Ovary (tissue), 9 donors: ENCODE measurements around the gene TRABD2B. TPM values are rescaled to one million over a fixed set of nuclear protein-coding genes. Genes with fewer than 3 reads are reported as not detected.

Experiments used
- DNase-seq, 5 donors: peaks; one replicate each; pipeline ENCODE4 v3.0.0-alpha.2; 2019 to 2020
- H3K27ac ChIP-seq, 2 donors: fragments of 200-600 bp; one replicate each; pipeline versions ENCODE4 v1.5.1 to v1.8.0; 2019 to 2022
- H3K27me3 ChIP-seq: fragments of 200-600 bp; one replicate; pipeline ENCODE4 v1.8.0; 2022
- H3K36me3 ChIP-seq: fragments of 200-600 bp; sonication (generic); one replicate; pipeline ENCODE4 v1.5.1; 2019
- H3K4me1 ChIP-seq: one replicate; pipeline ENCODE4 v1.8.1; 2013; ENCODE audit warnings: mild to moderate bottlenecking, moderate library complexity; ENCODE audit not compliant: insufficient read depth
- H3K4me3 ChIP-seq: fragments of 200-600 bp; sonication (generic); one replicate; pipeline ENCODE4 v1.5.1; 2017
- H3K9me3 ChIP-seq, 2 donors: fragments of 200-600 bp in 1 of 2; sonication (generic) in 1 of 2; one replicate each; pipeline versions ENCODE4 v1.5.1 to v1.8.1; 2013 to 2019; ENCODE audit warnings: mild to moderate bottlenecking in 1 of 2, moderate library complexity in 1 of 2
- EP300 ChIP-seq: sonication (generic); formaldehyde crosslinking; IDR thresholded peaks from one replicate; pipeline ENCODE4 v1.6.1; 2017; ENCODE audit warnings: antibody characterized with exemption
- POLR2A ChIP-seq: fragments of 450-650 bp; IDR thresholded peaks from one replicate; pipeline ENCODE4 v1.6.1; 2017; ENCODE audit warnings: antibody characterized with exemption, mild to moderate bottlenecking, moderate library complexity
- WGBS, 3 donors: extraction: QIAGEN DNeasy Blood & Tissue Kit in 1 of 3; methylation state at CpG; one replicate each; pipeline versions ENCODE4 v1.1.5 to v1.1.7; 2013 to 2017; 5-methylcytosine and 5-hydroxymethylcytosine counted together
- intact Hi-C, 4 donors: fragments of 100-400 bp; cut with DNase I; formaldehyde crosslinking; loops; one replicate each; pipeline versions ENCODE4 v1.11.0 to v1.15.1; 2022 to 2023
- polyA plus RNA-seq, 2 donors: library from polyadenylated mRNA; stranded (reverse); fragments of 200-250 nt in 1 of 2; fragments of 350-450 nt in 1 of 2; fragmentation: Illumina TruSeq in 1 of 2; extraction: RNeasy Lipid Tissue Mini Kit (QIAGEN cat#74804) in 1 of 2; gene quantifications; one replicate each; pipeline ENCODE4 v1.2.3, GENCODE V29; 2013 to 2014
- total RNA-seq, 7 donors: library from RNA; depleted of rRNA in 2 of 7; stranded (reverse); fragments of >200 nt in 2 of 7; fragmentation: NEBNext Ultra II Directional in 3 of 7; extraction: Animal tissue kit (Norgen Biotek cat#: 25700) in 3 of 7; gene quantifications; one replicate each; pipeline versions ENCODE4 v1.1.0 to v1.2.4, GENCODE V29; 2016 to 2023
- TF ChIP-seq, protein P1 (sequence below), 3 donors: fragments of 450-650 bp in 2 of 3; fragments of 200-600 bp in 1 of 3; IDR thresholded peaks; one replicate each; pipeline versions ENCODE4 v1.5.1 to v1.8.0; 2016 to 2022; ENCODE audit warnings: antibody characterized with exemption in 3 of 3, mild to moderate bottlenecking in 1 of 3
- donor health status: DM: no; HTN: no; CAD: no; lungs with moderate emphysema.
- donor health status: DM: no; HTN: no; CAD: no.
- donor health status: Bipolar disorder and iron deficiency.
- donor health status: DM: yes; HTN: yes; CAD: no.
- donor health status: DM: no; HTN: no; CAD: no.
- donor health status: DM: yes; HTN: yes; CAD: no.

Gene TRABD2B
- total and polyA plus RNA-seq, 9 donors, result 0.18 to 1.6 (median 0.52) TPM

DNA sequence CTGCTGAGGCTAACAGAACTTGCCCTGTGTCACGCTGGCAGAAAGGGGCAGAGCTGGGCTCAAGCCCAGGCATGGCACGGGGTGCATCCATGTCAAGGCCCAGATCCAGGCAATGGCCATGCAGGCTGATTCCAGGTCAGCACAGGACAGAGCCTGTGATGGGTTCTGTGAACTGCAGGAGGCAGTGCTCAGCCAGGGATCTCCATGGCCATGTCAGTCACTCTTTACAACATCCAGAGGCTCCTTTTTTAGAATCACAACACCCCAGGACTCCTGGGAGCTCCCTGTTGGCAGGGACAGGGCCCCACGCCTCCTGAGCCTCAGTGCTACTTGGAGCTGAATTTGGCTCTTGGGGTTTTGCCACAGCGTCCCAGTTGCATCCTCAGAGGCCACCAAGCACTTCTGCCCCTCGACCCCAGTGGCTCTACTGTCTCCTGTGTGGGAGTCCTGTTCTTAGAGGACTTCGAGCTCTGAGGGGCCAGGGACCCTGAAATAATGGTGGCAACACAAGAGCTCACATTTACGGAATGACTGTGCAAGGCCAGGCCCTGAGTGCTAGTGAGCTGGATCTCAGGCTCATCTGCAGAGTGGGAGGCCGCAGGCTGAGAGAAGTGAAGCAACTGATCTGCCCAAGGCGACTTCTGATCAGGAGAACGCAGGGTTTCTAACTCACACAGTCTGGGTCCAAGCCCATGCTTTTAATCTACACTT lies 211.5 kb downstream of the TRABD2B start:
- Histone ChIP-seq H3K4me1 (no peaks in the 10 kb centered on the region), H3K4me3 (no peak overlapping the region), H3K9me3 (no peaks in the 10 kb centered on the region), H3K36me3 (no peaks in the 10 kb centered on the region), H3K27me3 (no peaks in the 10 kb centered on the region), H3K27ac (no peak overlapping the region)
- TF ChIP-seq, protein P1, sequence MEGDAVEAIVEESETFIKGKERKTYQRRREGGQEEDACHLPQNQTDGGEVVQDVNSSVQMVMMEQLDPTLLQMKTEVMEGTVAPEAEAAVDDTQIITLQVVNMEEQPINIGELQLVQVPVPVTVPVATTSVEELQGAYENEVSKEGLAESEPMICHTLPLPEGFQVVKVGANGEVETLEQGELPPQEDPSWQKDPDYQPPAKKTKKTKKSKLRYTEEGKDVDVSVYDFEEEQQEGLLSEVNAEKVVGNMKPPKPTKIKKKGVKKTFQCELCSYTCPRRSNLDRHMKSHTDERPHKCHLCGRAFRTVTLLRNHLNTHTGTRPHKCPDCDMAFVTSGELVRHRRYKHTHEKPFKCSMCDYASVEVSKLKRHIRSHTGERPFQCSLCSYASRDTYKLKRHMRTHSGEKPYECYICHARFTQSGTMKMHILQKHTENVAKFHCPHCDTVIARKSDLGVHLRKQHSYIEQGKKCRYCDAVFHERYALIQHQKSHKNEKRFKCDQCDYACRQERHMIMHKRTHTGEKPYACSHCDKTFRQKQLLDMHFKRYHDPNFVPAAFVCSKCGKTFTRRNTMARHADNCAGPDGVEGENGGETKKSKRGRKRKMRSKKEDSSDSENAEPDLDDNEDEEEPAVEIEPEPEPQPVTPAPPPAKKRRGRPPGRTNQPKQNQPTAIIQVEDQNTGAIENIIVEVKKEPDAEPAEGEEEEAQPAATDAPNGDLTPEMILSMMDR (IDR thresholded peaks at IDR 0.05), result no peak
- TF ChIP-seq POLR2A (no peak), EP300 (no peak)
- intact Hi-C loops, result loop anchor here in 1 of 4 donors (10.0 kb wide), 1 partner anchor 209 kb away; the partner anchor contains the start of gene TRABD2B
- DNase-seq, result no peak
- 73 to 90% (median 84%) methylated on average over 10 of the region's 10 CpGs for WGBS, 3 donors

DNA sequence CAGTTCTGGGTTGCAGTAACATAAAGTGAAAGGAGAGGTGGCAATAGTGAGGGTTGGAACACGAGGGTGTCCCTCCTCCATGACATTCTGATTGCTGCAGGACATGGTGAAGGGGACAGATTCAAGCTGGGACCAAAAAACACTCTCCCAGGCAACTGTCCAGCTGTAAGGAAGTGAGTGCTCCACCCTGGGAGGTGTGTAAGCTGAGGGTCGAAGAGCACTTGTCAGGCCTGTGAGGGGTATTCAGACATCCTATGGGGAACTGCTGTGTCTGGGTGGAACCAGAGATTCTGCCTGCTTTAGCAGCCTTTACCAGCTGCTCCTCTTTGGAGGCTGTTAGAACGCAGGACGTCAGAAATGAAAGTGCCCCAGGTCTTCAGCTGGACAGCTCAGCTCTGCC lies 212.1 kb downstream of the TRABD2B start:
- Histone ChIP-seq H3K36me3 (no peaks in the 10 kb centered on the region), H3K9me3 (no peaks in the 10 kb centered on the region), H3K27ac (no peak overlapping the region), H3K4me3 (no peak overlapping the region), H3K4me1 (no peaks in the 10 kb centered on the region), H3K27me3 (no peaks in the 10 kb centered on the region)
- TF ChIP-seq EP300, result no peak
- no peak for TF ChIP-seq POLR2A
- TF ChIP-seq, protein P1 (IDR thresholded peaks at IDR 0.05), result no peak
- 82 to 83% (median 83%) methylated on average over 4 of the region's 4 CpGs for WGBS, 3 donors
- no peak for DNase-seq
- intact Hi-C loops, result loop anchor here in 1 of 4 donors (10.0 kb wide), 1 partner anchor 210 kb away; the partner anchor contains the start of gene TRABD2B

DNA sequence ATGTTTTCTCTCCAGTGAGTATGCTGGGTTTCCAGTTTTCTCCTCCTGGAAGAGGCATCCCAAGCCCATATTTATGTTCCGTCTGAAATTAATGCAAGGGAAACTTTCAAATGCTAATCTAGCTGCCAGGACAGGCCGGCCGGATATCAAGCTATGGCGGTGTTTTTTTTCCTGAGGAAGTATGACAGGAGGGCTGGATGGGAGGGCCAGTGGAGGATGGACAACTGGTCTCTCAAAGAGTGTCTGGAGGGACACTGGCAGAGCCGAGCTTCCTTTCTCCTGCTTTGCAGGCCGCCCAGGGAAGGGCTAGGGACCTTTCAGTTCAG lies 212.7 kb downstream of the TRABD2B start:
- Histone ChIP-seq H3K4me3 (no peak overlapping the region), H3K36me3 (no peaks in the 10 kb centered on the region), H3K27me3 (no peaks in the 10 kb centered on the region), H3K27ac (no peak overlapping the region), H3K4me1 (no peaks in the 10 kb centered on the region), H3K9me3 (no peaks in the 10 kb centered on the region)
- intact Hi-C loops, result loop anchor here in 1 of 4 donors (10.0 kb wide), 1 partner anchor 210 kb away; the partner anchor contains the start of gene TRABD2B
- TF ChIP-seq POLR2A, result no peak
- DNase-seq, result no peak
- 53 to 68% (median 65%) methylated on average over 6 of the region's 6 CpGs for WGBS, 3 donors

DNA sequence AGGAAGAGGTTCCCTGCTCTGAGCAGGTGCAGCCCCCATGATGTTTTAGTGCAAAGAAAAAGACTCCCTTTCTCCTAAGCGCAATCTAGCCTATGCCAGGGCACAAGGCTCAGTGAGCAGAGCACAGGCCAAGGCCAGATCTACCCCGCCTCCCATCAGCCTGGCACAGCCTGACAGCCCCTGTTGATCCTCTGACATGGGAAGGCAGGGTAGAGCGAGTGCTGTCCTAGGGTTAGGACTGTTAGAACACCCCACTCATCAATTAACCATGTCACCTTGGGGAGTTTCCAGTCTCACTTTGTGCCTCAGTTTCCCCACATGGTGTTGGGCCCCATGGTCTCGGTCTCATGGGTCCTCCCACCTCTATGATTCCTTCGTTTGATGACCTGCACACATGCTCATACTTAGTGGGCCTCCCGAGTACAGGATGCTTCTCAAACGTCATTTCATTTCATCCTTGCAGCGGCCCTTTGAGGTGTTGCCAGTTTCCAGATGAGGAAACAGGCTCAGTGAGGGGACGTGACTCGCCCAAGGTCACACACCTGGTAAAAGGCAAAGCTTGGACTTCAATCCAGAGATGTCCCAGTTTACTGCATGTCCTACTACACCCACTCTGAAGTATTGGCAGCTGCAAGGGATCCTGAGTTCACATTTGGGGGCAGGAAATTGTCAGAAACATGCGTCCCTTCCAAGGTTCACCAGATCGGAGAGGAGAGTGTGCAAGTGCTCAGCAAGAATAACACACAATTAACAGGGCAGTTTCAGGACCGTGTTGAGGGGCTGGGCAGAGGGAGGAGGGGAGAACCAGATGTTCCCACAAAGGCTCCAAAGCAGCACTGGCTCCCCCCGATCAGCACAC lies 213.3 kb downstream of the TRABD2B start:
- no peaks in the 10 kb centered on the region for H3K9me3 ChIP-seq
- intact Hi-C loops, result loop anchor here in 1 of 4 donors (10.0 kb wide), 1 partner anchor 211 kb away; the partner anchor contains the start of gene TRABD2B
- no peak for DNase-seq
- H3K27me3 ChIP-seq, result no peaks in the 10 kb centered on the region
- TF ChIP-seq, protein P1 (IDR thresholded peaks at IDR 0.05), result no peak
- TF ChIP-seq EP300, result no peak
- TF ChIP-seq POLR2A, result no peak
- no peak overlapping the region for H3K27ac ChIP-seq
- no peak overlapping the region for H3K4me3 ChIP-seq
- 48 to 60% (median 53%) methylated on average over 14 of the region's 14 CpGs for WGBS, 3 donors
- no peaks in the 10 kb centered on the region for H3K4me1 ChIP-seq
- no peaks in the 10 kb centered on the region for H3K36me3 ChIP-seq
